GM12891 (cell line): ENCODE measurements around the gene PCDHA6.
"Not testable (repeated sequence)": the region's sequence is repeated elsewhere in the genome, so short reads cannot be mapped to it uniquely, and the experiment has no call there.

Source experiments
- DNase-seq: peaks from one replicate; pipeline ENCODE4 v3.0.0; 2011; ENCODE audit warnings: low spot score; ENCODE audit not compliant: insufficient read length
- FAIRE-seq: peaks from 2 replicates; lab custom pipeline; 2011; peaks lifted over from hg19 to GRCh38; lab: Jason Lieb, UNC
- PAX5 ChIP-seq: IDR thresholded peaks from 2 replicates; pipeline ENCODE4 v1.6.1; 2011; ENCODE audit warnings: low read length, moderate library complexity, mild to moderate bottlenecking; ENCODE audit not compliant: insufficient read depth, severe bottlenecking
- POLR2A ChIP-seq: IDR thresholded peaks from 2 replicates; pipeline ENCODE4 v1.6.1; 2011; ENCODE audit warnings: low read depth, low read length, control low read depth
- POLR2AphosphoS5 ChIP-seq: IDR thresholded peaks from 2 replicates; pipeline ENCODE4 v1.6.1; 2011; ENCODE audit warnings: low read depth, low read length, control low read depth
- POU2F2 ChIP-seq: IDR thresholded peaks from 2 replicates; pipeline ENCODE4 v1.6.1; 2011; ENCODE audit warnings: low read depth, mild to moderate bottlenecking, control low read depth, low read length, moderate library complexity
- SPI1 ChIP-seq: IDR thresholded peaks from 2 replicates; pipeline ENCODE4 v1.6.1; 2011; ENCODE audit warnings: low read depth, low read length, control low read depth
- TAF1 ChIP-seq: IDR thresholded peaks from 2 replicates; pipeline ENCODE4 v1.6.1; 2011; ENCODE audit warnings: low read depth, low read length, control low read depth

The PCDHA6 gene

DNA sequence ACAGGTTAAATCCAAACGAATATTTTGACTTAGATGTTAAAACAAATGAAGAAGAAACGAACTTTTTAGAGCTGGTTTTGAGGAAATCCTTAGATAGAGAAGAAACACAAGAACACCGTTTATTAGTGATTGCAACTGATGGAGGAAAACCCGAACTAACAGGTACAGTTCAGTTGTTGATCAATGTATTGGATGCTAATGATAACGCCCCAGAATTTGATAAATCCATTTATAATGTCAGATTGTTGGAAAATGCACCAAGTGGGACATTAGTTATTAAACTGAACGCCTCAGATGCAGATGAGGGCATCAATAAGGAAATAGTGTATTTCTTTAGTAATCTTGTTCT is 5.5 kb upstream of the PCDHA6 start:
- no peak for FAIRE-seq
- TF ChIP-seq POLR2A (no peak), PAX5 (no peak), POU2F2 (no peak), SPI1 (no peak), TAF1 (no peak), POLR2AphosphoS5 (no peak)
- DNase-seq: no peak

DNA sequence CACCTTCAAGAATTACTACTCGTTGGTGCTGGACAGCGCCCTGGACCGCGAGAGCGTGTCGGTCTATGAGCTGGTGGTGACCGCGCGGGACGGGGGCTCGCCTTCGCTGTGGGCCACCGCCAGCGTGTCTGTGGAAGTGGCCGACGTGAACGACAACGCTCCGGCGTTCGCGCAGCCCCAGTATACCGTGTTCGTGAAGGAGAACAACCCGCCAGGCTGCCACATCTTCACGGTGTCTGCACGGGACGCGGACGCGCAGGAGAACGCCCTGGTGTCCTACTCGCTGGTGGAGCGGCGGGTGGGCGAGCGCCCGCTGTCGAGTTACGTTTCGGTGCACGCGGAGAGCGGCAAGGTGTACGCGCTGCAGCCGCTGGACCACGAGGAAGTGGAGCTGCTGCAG is 4.8 kb upstream of the PCDHA6 start:
- not testable (repeated sequence) for FAIRE-seq, DNase-seq

DNA sequence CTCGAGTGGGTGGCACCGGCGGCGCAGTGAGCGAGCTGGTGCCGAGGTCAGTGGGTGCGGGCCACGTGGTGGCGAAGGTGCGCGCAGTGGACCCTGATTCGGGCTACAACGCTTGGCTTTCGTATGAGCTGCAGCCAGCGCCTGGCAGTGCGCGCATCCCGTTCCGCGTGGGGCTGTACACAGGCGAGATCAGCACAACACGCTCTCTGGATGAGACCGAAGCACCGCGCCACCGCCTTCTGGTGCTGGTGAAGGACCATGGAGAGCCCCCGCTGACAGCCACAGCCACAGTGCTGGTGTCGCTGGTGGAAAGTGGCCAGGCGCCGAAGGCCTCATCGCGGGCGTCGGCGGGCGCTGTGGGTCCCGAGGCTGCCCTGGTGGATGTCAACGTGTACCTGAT is 4.3 kb upstream of the PCDHA6 start:
- no peak for FAIRE-seq
- no peak for DNase-seq
- TF ChIP-seq TAF1: no peak
- TF ChIP-seq POLR2A: no peak
- no peak for TF ChIP-seq POLR2AphosphoS5
- no peak for TF ChIP-seq SPI1
- TF ChIP-seq PAX5: no peak

DNA sequence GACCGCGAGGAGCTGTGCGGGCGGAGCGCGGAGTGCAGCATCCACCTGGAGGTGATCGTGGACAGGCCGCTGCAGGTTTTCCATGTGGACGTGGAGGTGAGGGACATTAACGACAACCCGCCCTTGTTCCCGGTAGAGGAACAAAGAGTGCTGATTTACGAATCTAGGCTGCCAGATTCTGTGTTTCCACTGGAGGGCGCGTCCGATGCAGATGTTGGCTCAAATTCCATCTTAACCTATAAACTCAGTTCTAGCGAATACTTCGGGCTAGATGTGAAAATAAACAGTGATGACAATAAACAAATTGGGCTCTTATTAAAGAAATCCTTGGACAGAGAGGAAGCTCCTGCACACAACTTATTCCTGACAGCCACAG is 590 bp downstream of the PCDHA6 start:
- FAIRE-seq (no peak), DNase-seq (no peak)
- TF ChIP-seq POU2F2 (no peak), POLR2AphosphoS5 (no peak), PAX5 (no peak), SPI1 (no peak), TAF1 (no peak)

DNA sequence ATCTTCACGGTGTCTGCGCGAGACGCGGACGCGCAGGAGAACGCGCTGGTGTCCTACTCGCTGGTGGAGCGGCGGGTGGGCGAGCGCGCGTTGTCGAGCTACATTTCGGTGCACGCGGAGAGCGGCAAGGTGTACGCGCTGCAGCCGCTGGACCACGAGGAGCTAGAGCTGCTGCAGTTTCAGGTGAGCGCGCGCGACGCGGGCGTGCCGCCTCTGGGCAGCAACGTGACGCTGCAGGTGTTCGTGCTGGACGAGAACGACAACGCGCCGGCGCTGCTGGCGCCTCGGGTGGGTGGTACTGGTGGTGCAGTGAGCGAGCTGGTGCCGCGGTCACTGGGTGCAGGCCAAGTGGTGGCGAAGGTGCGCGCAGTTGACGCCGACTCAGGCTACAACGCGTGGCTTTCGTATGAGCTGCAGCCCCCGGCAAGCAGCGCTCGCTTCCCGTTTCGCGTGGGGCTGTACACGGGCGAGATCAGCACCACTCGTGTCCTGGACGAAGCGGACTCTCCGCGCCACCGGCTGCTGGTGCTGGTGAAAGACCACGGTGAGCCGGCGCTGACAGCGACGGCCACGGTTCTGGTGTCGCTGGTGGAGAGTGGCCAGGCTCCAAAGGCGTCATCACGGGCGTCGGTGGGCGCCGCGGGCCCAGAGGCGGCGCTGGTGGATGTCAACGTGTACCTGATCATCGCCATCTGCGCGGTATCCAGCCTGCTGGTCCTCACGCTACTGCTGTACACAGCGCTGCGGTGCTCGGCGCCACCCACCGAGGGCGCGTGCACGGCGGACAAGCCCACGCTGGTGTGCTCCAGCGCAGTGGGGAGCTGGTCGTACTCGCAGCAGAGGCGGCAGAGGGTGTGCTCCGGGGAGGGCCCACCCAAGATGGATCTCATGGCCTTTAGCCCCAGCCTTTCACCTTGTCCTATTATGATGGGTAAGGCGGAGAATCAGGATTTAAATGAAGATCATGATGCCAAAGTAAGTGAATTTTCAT is 2.0 kb downstream of the PCDHA6 start:
- not testable (repeated sequence) for DNase-seq, FAIRE-seq

DNA sequence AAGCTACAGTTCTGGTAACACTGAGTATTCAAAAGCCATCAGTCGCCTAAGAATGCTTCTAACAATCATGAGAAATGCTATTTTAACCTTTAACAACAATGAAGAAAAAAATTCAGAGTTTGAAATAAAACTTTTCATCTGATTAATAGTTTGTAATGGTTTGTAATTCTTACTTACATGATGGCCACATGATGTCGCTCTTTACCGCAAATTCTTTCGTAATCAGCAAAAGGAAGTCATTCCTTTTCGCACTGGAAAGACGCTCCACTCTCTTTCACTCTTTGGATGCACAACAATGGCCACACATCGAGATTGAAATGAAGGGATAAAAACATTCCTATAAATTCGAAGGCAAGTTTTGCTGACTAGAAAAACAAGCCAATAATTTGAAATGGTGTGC is 6.2 kb downstream of the PCDHA6 start, which contains the start of gene PCDHA7:
TSS of gene PCDHA7 (plus strand) at position 277 of the 400 bp plus-strand sequence. CDS start at position 392, 115 bp downstream.
- TF ChIP-seq POLR2A: no peak
- TF ChIP-seq PAX5: no peak
- TF ChIP-seq SPI1: no peak
- no peak for TF ChIP-seq POU2F2
- no peak for TF ChIP-seq POLR2AphosphoS5
- no peak for TF ChIP-seq TAF1
- no peak for DNase-seq
- no peak for FAIRE-seq

DNA sequence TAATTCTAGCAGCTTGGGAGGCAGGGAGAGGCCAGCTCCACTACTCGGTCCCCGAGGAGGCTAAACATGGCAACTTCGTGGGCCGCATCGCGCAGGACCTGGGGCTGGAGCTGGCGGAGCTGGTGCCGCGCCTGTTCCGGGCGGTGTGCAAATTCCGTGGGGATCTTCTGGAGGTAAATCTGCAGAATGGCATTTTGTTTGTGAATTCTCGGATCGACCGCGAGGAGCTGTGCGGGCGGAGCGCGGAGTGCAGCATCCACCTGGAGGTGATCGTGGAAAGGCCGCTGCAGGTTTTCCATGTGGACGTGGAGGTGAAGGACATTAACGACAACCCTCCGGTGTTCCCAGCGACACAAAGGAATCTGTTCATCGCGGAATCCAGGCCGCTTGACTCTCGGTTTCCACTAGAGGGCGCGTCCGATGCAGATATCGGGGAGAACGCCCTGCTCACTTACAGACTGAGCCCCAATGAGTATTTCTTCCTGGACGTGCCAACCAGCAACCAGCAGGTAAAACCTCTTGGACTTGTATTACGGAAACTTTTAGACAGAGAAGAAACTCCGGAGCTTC is 6.8 kb downstream of the PCDHA6 start:
- DNase-seq, FAIRE-seq: not testable (repeated sequence)

DNA sequence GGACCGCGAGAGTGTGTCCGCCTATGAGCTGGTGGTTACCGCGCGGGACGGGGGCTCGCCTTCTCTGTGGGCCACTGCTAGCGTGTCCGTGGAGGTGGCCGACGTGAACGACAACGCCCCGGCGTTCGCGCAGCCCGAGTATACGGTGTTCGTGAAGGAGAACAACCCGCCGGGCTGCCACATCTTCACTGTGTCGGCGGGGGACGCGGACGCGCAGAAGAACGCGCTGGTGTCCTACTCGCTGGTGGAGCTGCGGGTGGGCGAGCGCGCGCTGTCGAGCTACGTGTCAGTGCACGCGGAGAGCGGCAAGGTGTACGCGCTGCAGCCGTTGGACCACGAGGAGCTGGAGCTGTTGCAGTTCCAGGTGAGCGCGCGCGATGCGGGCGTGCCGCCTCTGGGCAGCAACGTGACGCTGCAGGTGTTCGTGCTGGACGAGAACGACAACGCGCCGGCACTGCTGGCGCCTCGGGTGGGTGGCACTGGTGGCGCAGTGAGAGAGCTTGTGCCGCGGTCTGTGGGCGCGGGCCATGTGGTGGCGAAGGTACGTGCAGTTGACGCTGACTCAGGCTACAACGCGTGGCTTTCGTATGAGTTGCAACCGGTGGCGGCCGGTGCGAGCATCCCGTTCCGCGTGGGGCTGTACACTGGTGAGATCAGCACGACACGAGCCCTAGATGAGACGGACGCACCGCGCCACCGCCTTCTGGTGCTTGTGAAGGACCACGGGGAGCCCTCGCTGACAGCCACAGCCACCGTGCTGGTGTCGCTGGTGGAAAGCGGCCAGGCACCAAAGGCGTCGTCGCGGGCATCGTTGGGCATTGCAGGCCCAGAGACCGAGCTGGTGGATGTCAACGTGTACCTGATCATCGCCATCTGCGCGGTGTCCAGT is 8.1 kb downstream of the PCDHA6 start:
- FAIRE-seq: no peak

DNA sequence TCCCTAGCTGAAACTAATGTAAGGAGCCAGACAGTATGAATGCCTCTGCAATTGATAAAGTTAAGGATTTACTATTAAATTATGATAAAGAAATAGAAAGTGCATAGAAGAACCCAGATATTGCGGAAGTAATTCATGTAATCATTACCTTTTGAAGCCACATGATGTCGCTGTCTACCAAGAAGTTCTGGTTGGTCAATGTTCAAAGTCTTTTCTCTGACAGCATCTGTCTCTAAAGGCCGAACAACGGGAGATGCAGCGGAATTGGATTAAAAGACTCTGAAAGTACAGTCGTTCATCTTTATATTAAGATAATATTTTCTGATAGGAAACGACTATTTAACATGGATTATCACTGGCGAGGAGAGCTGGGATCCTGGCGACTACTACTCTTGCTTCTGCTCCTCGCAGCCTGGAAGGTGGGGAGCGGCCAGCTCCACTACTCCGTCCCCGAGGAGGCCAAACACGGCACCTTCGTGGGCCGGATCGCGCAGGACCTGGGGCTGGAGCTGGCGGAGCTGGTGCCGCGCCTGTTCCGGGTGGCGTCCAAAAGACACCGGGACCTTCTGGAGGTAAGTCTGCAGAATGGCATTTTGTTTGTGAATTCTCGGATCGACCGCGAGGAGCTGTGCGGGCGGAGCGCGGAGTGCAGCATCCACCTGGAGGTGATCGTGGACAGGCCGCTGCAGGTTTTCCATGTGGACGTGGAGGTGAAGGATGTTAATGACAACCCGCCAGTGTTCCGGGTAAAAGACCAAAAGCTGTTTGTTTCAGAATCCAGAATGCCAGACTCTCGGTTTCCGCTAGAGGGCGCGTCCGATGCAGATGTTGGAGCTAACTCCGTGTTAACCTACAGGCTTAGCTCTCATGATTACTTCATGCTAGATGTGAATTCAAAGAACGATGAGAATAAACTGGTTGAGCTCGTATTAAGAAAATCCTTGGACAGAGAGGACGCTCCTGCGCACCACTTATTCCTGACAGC is 13.5 kb downstream of the PCDHA6 start, which contains the start of gene PCDHA8:
TSS of gene PCDHA8 (plus strand) at position 210 of the 985 bp plus-strand sequence. CDS start at position 345, 135 bp downstream.
- FAIRE-seq (no peak), DNase-seq (no peak)
- TF ChIP-seq POLR2A (no peak), TAF1 (no peak), SPI1 (no peak), POU2F2 (no peak), POLR2AphosphoS5 (no peak), PAX5 (no peak)

More for the DNA sequence above, 8.1 kb downstream of the PCDHA6 start:
- no peak for DNase-seq
- TF ChIP-seq SPI1: no peak
- no peak for TF ChIP-seq POLR2A
- TF ChIP-seq POU2F2: no peak
- no peak for TF ChIP-seq TAF1
- no peak for TF ChIP-seq POLR2AphosphoS5
- TF ChIP-seq PAX5: no peak
